HepG2 (cell line): ENCODE results near the gene ABCC10. TPM values are rescaled to one million over a fixed set of nuclear protein-coding genes. Genes with fewer than 3 reads are reported as not detected.

Source experiments
- AKAP8 ChIP-seq: sonication (generic); formaldehyde crosslinking; IDR thresholded peaks from 2 replicates; pipeline ENCODE4 v1.5.1; 2020; ENCODE audit warnings: mild to moderate bottlenecking, missing genetic modification reagents
- FOXP4 ChIP-seq: sonication (generic); formaldehyde crosslinking; IDR thresholded peaks from 2 replicates; pipeline ENCODE4 v1.4.0; 2020; ENCODE audit warnings: missing genetic modification reagents
- GMEB1 ChIP-seq: sonication (generic); formaldehyde crosslinking; IDR thresholded peaks from 2 replicates; pipeline ENCODE4 v1.5.1; 2020; ENCODE audit warnings: missing genetic modification reagents, mild to moderate bottlenecking, borderline replicate concordance
- IKZF5 ChIP-seq: IDR thresholded peaks from 2 replicates; pipeline ENCODE4 v1.6.1; 2018; ENCODE audit warnings: missing genetic modification reagents, mild to moderate bottlenecking, missing compliant biosample characterization
- PHF21A ChIP-seq: sonication (generic); formaldehyde crosslinking; IDR thresholded peaks from 2 replicates; pipeline ENCODE4 v1.5.0; 2020; ENCODE audit warnings: mild to moderate bottlenecking, missing genetic modification reagents
- TBL1XR1 ChIP-seq: fragments of 150-350 bp; IDR thresholded peaks from 2 replicates; pipeline ENCODE4 v1.6.1; 2014; ENCODE audit warnings: borderline replicate concordance, low read length; ENCODE audit not compliant: partially characterized antibody
- TFDP2 ChIP-seq: sonication (generic); formaldehyde crosslinking; IDR thresholded peaks from 2 replicates; pipeline ENCODE4 v1.4.0; 2020; ENCODE audit warnings: missing genetic modification reagents
- ZBTB25 ChIP-seq: IDR thresholded peaks from 2 replicates; pipeline ENCODE4 v1.6.1; 2018; ENCODE audit warnings: missing genetic modification reagents
- ZBTB38 ChIP-seq: sonication (generic); formaldehyde crosslinking; IDR thresholded peaks from 2 replicates; pipeline ENCODE4 v1.5.1; 2020; ENCODE audit warnings: mild to moderate bottlenecking, missing genetic modification reagents
- ZNF17 ChIP-seq: sonication (generic); formaldehyde crosslinking; IDR thresholded peaks from 2 replicates; pipeline ENCODE4 v1.5.0; 2020; ENCODE audit warnings: mild to moderate bottlenecking, missing genetic modification reagents
- ZNF225 ChIP-seq: sonication (generic); formaldehyde crosslinking; IDR thresholded peaks from 2 replicates; pipeline ENCODE4 v1.4.0; 2020; ENCODE audit warnings: mild to moderate bottlenecking, missing genetic modification reagents
- ZNF292 ChIP-seq: sonication (generic); formaldehyde crosslinking; IDR thresholded peaks from 2 replicates; pipeline ENCODE4 v1.8.1; 2022; ENCODE audit warnings: mild to moderate bottlenecking, low read depth, missing genetic modification reagents, borderline replicate concordance
- ZNF343 ChIP-seq: sonication (generic); formaldehyde crosslinking; IDR thresholded peaks from 2 replicates; pipeline ENCODE4 v1.4.0; 2020; ENCODE audit warnings: mild to moderate bottlenecking, missing genetic modification reagents
- ZNF619 ChIP-seq: sonication (generic); formaldehyde crosslinking; IDR thresholded peaks from 2 replicates; pipeline ENCODE4 v1.4.0; 2020; ENCODE audit warnings: mild to moderate bottlenecking, missing genetic modification reagents
- ZNF740 ChIP-seq: sonication (generic); formaldehyde crosslinking; IDR thresholded peaks from 2 replicates; pipeline ENCODE4 v1.4.0; 2020; ENCODE audit warnings: missing genetic modification reagents
- ZNF788 ChIP-seq: sonication (generic); formaldehyde crosslinking; IDR thresholded peaks from 2 replicates; pipeline ENCODE4 v1.5.0; 2020; ENCODE audit warnings: mild to moderate bottlenecking, missing genetic modification reagents, borderline replicate concordance
- ZNF850 ChIP-seq: sonication (generic); formaldehyde crosslinking; conservative IDR thresholded peaks from 2 replicates; pipeline ENCODE4 v1.9.0; 2021; ENCODE audit warnings: mild to moderate bottlenecking, missing genetic modification reagents
- polyA plus RNA-seq, 8 experiments: library from polyadenylated mRNA; depleted of rRNA in 3 of 8; stranded (reverse) in 7 of 8; unstranded in 1 of 8; fragments of >200 nt; fragmentation: Illumina TruSeq in 4 of 8; extraction: Trizol in 4 of 8; gene quantifications; 2 replicates each; pipeline versions ENCODE4 v1.2.1 to v1.2.3, GENCODE V29; 2011 to 2016; ENCODE audit warnings: low read depth in 4 of 8, missing spikeins in 1 of 8, mixed read lengths in 1 of 8; ENCODE audit not compliant: insufficient read depth in 1 of 8
- total RNA-seq, 5 experiments: library from RNA; depleted of rRNA; stranded (reverse); fragments of >200 nt; fragmentation: Illumina TruSeq; extraction: Trizol; gene quantifications; 2 replicates each; pipeline ENCODE4 v1.2.3, GENCODE V29; 2016; ENCODE audit warnings: low read depth in 1 of 5

Gene ABCC10
- total and polyA plus RNA-seq, 2 of the 13 experiments (the other 11 are each of a cell fraction or from before 2014, with no cell fraction given) = 16.0 to 24.3 TPM

GRCh38 chr6:43490523-43490939, 63.2 kb downstream of the ABCC10 start (continued):
- no peak for TF ChIP-seq AKAP8 (CRISPR knock-in tag)
- no peak for TF ChIP-seq ZNF225 (CRISPR knock-in tag)
- no peak; the same call in 1 of the 2 replicates for TF ChIP-seq ZNF292 (CRISPR knock-in tag)
- TF ChIP-seq FOXP4 = peak; percentile 86
- TF ChIP-seq ZNF619 (CRISPR knock-in tag) = no peak
- no peak for TF ChIP-seq TFDP2 (CRISPR knock-in tag)
- TF ChIP-seq ZBTB38 (CRISPR knock-in tag) = no peak
- TF ChIP-seq ZNF740 (CRISPR knock-in tag) = peak; percentile 97
- no peak for TF ChIP-seq ZNF788 (CRISPR knock-in tag)
- TF ChIP-seq ZNF343 (CRISPR knock-in tag) = no peak
- peak; percentile 82; the same call in 1 of the 2 replicates for TF ChIP-seq IKZF5 (CRISPR knock-in tag)
- no peak for TF ChIP-seq TBL1XR1
- TF ChIP-seq ZNF17 = no peak
- TF ChIP-seq GMEB1 (CRISPR knock-in tag) = no peak
- no peak for TF ChIP-seq ZBTB25 (CRISPR knock-in tag)
- TF ChIP-seq ZNF850 (CRISPR knock-in tag) = no peak
- TF ChIP-seq PHF21A (CRISPR knock-in tag) = no peak
